HEK293 (cell line): Measurements from ENCODE around the gene AHCYL2.
"Not testable (repeated sequence)": the region's sequence is repeated elsewhere in the genome, so short reads cannot be mapped to it uniquely, and the experiment has no call there.

Source experiments
- CTCF ChIA-PET: fragments of 350-600 bp; formaldehyde crosslinking; extraction: SDS; loops from one replicate; lab custom pipeline; 2021; ENCODE audit warnings: antibody characterized with exemption; lab: Yijun Ruan, JAX
- POLR2A ChIA-PET: fragments of 300-600 bp; formaldehyde crosslinking; extraction: SDS; loops from one replicate; lab custom pipeline; 2020; ENCODE audit warnings: antibody characterized with exemption, inconsistent platforms; lab: Yijun Ruan, JAX
- H3K27ac ChIP-seq: fragments of 200-500 bp; sonication (Bioruptor generic); 2 replicates; pipeline ENCODE4 v1.5.1; 2014; ENCODE audit warnings: low read depth, low read length, control low read depth, inconsistent platforms; ENCODE audit errors: extremely low read depth
- H3K36me3 ChIP-seq, 2 experiments: fragments of 200-500 bp in 1 of 2; sonication (Bioruptor generic) in 1 of 2; 1 replicate in 1 of 2; 2 replicates in 1 of 2; pipeline ENCODE4 v1.5.1; 2014 to 2017; ENCODE audit warnings: inconsistent platforms in 2 of 2, low read length in 2 of 2; ENCODE audit not compliant: control insufficient read depth in 2 of 2, insufficient read depth in 1 of 2
- H3K4me1 ChIP-seq: fragments of 200-500 bp; sonication (Bioruptor generic); 2 replicates; pipeline ENCODE4 v1.5.1; 2014; ENCODE audit warnings: mild to moderate bottlenecking, low read length, inconsistent platforms; ENCODE audit not compliant: control insufficient read depth, insufficient read depth
- H3K4me3 ChIP-seq: 2 replicates; pipeline ENCODE4 v1.5.1; 2011; ENCODE audit warnings: low read depth, mild to moderate bottlenecking, control low read depth, low read length, moderate library complexity
- H3K9me3 ChIP-seq: fragments of 200-500 bp; sonication (Bioruptor generic); 2 replicates; pipeline ENCODE4 v1.5.1; 2014; ENCODE audit warnings: low read depth, low read length, inconsistent platforms; ENCODE audit not compliant: control insufficient read depth, insufficient read depth
- ATF2 ChIP-seq: fragments of 450-650 bp; formaldehyde crosslinking; IDR thresholded peaks from 2 replicates; pipeline ENCODE4 v1.5.1; 2016; ENCODE audit warnings: missing biosample characterization, missing genetic modification characterization, low read depth
- HIC1 ChIP-seq: fragments of 450-650 bp; formaldehyde crosslinking; IDR thresholded peaks from 2 replicates; pipeline ENCODE4 v1.5.1; 2016; ENCODE audit warnings: missing biosample characterization, missing genetic modification characterization
- KLF17 ChIP-seq: fragments of 450-650 bp; formaldehyde crosslinking; IDR thresholded peaks from 2 replicates; pipeline ENCODE4 v1.5.1; 2016; ENCODE audit warnings: missing biosample characterization, missing genetic modification characterization
- SALL2 ChIP-seq: fragments of 450-650 bp; formaldehyde crosslinking; IDR thresholded peaks from 2 replicates; pipeline ENCODE4 v1.5.0; 2017; ENCODE audit warnings: missing biosample characterization, mild to moderate bottlenecking, missing genetic modification characterization, borderline replicate concordance
- ZBTB48 ChIP-seq: fragments of 450-650 bp; formaldehyde crosslinking; IDR thresholded peaks from 2 replicates; pipeline ENCODE4 v1.5.1; 2016; ENCODE audit warnings: missing biosample characterization, missing genetic modification characterization
- ZBTB7A ChIP-seq: fragments of 450-650 bp; formaldehyde crosslinking; IDR thresholded peaks from 2 replicates; pipeline ENCODE4 v1.5.1; 2016; ENCODE audit warnings: low read depth, missing biosample characterization, missing genetic modification characterization
- ZFHX2 ChIP-seq: fragments of 450-650 bp; formaldehyde crosslinking; conservative IDR thresholded peaks from 2 replicates; pipeline ENCODE4 v1.5.1; 2016; ENCODE audit warnings: missing biosample characterization, missing genetic modification characterization
- ZFP37 ChIP-seq: fragments of 450-650 bp; formaldehyde crosslinking; IDR thresholded peaks from 2 replicates; pipeline ENCODE4 v1.5.1; 2016; ENCODE audit warnings: missing biosample characterization, missing genetic modification characterization
- ZNF148 ChIP-seq: fragments of 450-650 bp; formaldehyde crosslinking; IDR thresholded peaks from 2 replicates; pipeline ENCODE4 v1.5.0; 2017; ENCODE audit warnings: missing biosample characterization, missing genetic modification characterization, borderline replicate concordance
- ZNF202 ChIP-seq: fragments of 450-650 bp; formaldehyde crosslinking; IDR thresholded peaks from 2 replicates; pipeline ENCODE4 v1.5.1; 2016; ENCODE audit warnings: missing biosample characterization, missing genetic modification characterization, borderline replicate concordance
- ZNF223 ChIP-seq: fragments of 450-650 bp; formaldehyde crosslinking; IDR thresholded peaks from 2 replicates; pipeline ENCODE4 v1.5.1; 2016; ENCODE audit warnings: missing biosample characterization, missing genetic modification characterization
- ZNF354C ChIP-seq: fragments of 450-650 bp; formaldehyde crosslinking; IDR thresholded peaks from 2 replicates; pipeline ENCODE4 v1.5.1; 2016; ENCODE audit warnings: missing biosample characterization, missing genetic modification characterization, low read depth, borderline replicate concordance
- ZNF514 ChIP-seq: fragments of 450-650 bp; formaldehyde crosslinking; IDR thresholded peaks from 2 replicates; pipeline ENCODE4 v1.5.1; 2016; ENCODE audit warnings: missing biosample characterization, missing genetic modification characterization
- ZNF544 ChIP-seq: fragments of 450-650 bp; formaldehyde crosslinking; IDR thresholded peaks from 2 replicates; pipeline ENCODE4 v1.5.0; 2017; ENCODE audit warnings: missing biosample characterization, missing genetic modification characterization
- ZNF571 ChIP-seq: fragments of 450-650 bp; formaldehyde crosslinking; IDR thresholded peaks from 2 replicates; pipeline ENCODE4 v1.5.0; 2017; ENCODE audit warnings: missing biosample characterization, missing genetic modification characterization
- ZNF768 ChIP-seq: fragments of 450-650 bp; formaldehyde crosslinking; IDR thresholded peaks from 2 replicates; pipeline ENCODE4 v1.5.1; 2018; ENCODE audit warnings: missing biosample characterization, mild to moderate bottlenecking, missing genetic modification characterization
- ZSCAN18 ChIP-seq: fragments of 450-650 bp; formaldehyde crosslinking; IDR thresholded peaks from 2 replicates; pipeline ENCODE4 v1.5.1; 2016; ENCODE audit warnings: missing biosample characterization, missing genetic modification characterization

AHCYL2 gene

GRCh38 chr7:129252128-129252527 is 27.3 kb downstream of the AHCYL2 start:
- no peak overlapping the region for H3K27ac ChIP-seq
- H3K9me3 ChIP-seq: no peaks in the 10 kb centered on the region
- ChIA-PET CTCF (interaction anchor here (0.6 kb wide), 1 partner anchor 759 kb away, joined by 4 read pairs; no protein-coding TSS in a partner anchor), POLR2A (no interaction called here)
- TF ChIP-seq ZBTB7A (tag by site-specific recombination) (no peak), ATF2 (tag by site-specific recombination) (no peak), ZSCAN18 (tag by site-specific recombination) (no peak), SALL2 (no peak), HIC1 (tag by site-specific recombination) (no peak), ZNF148 (no peak), ZNF544 (tag by site-specific recombination) (no peak), ZNF571 (tag by site-specific recombination) (no peak), ZNF223 (tag by site-specific recombination) (no peak), ZFP37 (tag by site-specific recombination) (no peak), KLF17 (tag by site-specific recombination) (no peak), ZBTB48 (tag by site-specific recombination) (no peak), ZNF514 (tag by site-specific recombination) (no peak), ZFHX2 (tag by site-specific recombination) (no peak), ZNF768 (tag by site-specific recombination) (no peak), ZNF202 (tag by site-specific recombination) (no peak), ZNF354C (tag by site-specific recombination) (no peak)
- H3K4me1 ChIP-seq: 0 out of 2 replicates have a peak, but pooled peaks cover 3% of the 10 kb centered on the region
- no peaks in the 10 kb centered on the region for H3K36me3 ChIP-seq
- H3K4me3 ChIP-seq: no peak overlapping the region

- CTCF ChIA-PET: interaction anchor here (0.6 to 0.9 kb wide), 2 partner anchors 91 to 759 kb away, joined by 3 to 4 read pairs; no protein-coding TSS in a partner anchor
- POLR2A ChIA-PET, H3K27ac ChIP-seq, H3K4me1 ChIP-seq, H3K9me3 ChIP-seq, H3K4me3 ChIP-seq, H3K36me3 ChIP-seq: not testable (repeated sequence)
Measured at GRCh38 chr7:129252603-129253002, 27.8 kb downstream of the AHCYL2 start.
